ENCODE results near the gene ZNF672. TPM values are rescaled to one million over a fixed set of nuclear protein-coding genes. Genes with fewer than 3 reads are reported as not detected.

Gene ZNF672
- total RNA-seq, 1 donor from 2014 or later, result 41.7 TPM

Small RNA genes within 50 kb of the gene (microRNA-seq; reads per million reads assigned to microRNA genes)
- 6.5 reads per million, percentile 19 among the genes with 10 or more reads in this experiment for gene MIR3124

Other genes starting within 250 kb of the ZNF672 start
- not detected for gene OR2T10, start 240.5 kb upstream of the ZNF672 start, total RNA-seq
- gene OR2T11, start 203.1 kb upstream of the ZNF672 start, total RNA-seq, result not detected
- gene OR2T35, start 192.9 kb upstream of the ZNF672 start, total RNA-seq, result not detected
- not detected for gene OR2T27, start 182.7 kb upstream of the ZNF672 start, total RNA-seq
- gene OR14I1, start 135.5 kb upstream of the ZNF672 start, total RNA-seq, result not detected
- gene LYPD8, start 82.5 kb upstream of the ZNF672 start, total RNA-seq, result not detected
- gene SH3BP5L, start 12.3 kb upstream of the ZNF672 start, total RNA-seq, result 19.8 TPM
- 20.4 TPM for gene ZNF692, start 20.9 kb downstream of the ZNF672 start, total RNA-seq
- gene PGBD2, start 68.0 kb downstream of the ZNF672 start, total RNA-seq, result 2.8 TPM

Data from Right ventricle myocardium superior (tissue), 1 donor.